Measurements from ENCODE around the gene ABHD14A. TPM values are rescaled to one million over a fixed set of nuclear protein-coding genes. Genes with fewer than 3 reads are reported as not detected.

The ABHD14A gene
- total RNA-seq, 1 donor from 2014 or later = 31.9 TPM

DNA sequence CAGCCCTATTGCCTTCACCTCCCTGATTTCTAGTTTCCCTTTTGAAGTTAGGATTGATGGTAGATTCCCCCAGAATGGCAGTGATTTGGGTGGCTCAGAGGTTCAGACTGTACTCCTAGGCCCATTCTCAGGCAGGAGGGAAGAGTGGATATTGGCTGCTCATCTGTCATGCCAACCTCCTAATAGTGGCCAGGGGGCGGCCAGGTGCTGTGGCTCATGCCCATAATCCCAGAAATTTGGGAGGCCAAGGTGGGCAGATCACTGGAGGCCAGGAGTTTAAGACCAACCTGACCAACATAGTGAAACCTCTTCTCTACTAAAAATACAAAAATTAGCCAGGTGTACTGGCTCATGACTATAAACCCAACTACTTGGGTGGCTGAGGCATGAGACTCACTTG, 44.4 kb upstream of the ABHD14A start:
- no peak for DNase-seq (ENCODE audit: extremely low spot score in 2 of 2)
- Histone ChIP-seq H3K27me3 (no peaks in the 10 kb centered on the region), H3K36me3 (peaks cover 0 to 23% of the 10 kb centered on the region in 2 donors), H3K4me1 (no peaks in the 10 kb centered on the region), H3K27ac (no peak overlapping the region), H3K4me3 (no peak overlapping the region), H3K9me3 (no peaks in the 10 kb centered on the region)
- TF ChIP-seq, protein P1, sequence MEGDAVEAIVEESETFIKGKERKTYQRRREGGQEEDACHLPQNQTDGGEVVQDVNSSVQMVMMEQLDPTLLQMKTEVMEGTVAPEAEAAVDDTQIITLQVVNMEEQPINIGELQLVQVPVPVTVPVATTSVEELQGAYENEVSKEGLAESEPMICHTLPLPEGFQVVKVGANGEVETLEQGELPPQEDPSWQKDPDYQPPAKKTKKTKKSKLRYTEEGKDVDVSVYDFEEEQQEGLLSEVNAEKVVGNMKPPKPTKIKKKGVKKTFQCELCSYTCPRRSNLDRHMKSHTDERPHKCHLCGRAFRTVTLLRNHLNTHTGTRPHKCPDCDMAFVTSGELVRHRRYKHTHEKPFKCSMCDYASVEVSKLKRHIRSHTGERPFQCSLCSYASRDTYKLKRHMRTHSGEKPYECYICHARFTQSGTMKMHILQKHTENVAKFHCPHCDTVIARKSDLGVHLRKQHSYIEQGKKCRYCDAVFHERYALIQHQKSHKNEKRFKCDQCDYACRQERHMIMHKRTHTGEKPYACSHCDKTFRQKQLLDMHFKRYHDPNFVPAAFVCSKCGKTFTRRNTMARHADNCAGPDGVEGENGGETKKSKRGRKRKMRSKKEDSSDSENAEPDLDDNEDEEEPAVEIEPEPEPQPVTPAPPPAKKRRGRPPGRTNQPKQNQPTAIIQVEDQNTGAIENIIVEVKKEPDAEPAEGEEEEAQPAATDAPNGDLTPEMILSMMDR (IDR thresholded peaks at IDR 0.05) = no peak
- intact Hi-C loops (cut with DNase I) = no loop called here

DNA sequence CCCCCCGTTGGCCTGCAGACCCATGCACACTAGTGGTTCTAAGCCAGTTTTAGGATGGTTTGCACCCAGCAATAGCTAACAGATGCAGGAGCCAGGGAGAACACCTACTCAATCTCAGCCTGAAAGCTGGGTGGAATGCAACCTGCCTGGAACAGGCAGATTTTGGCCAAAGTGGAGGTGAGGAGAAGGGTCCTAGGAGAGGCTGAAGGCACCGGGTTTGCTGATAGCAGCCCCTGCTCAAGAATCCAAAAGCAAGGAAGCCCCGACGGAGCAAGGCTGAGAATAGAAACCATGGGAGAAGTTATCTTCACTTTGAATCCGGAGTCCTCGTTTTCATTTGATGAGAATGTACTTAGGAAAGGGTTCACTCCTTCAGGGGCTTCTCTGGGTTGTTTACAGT, 43.1 kb upstream of the ABHD14A start:
- no peaks in the 10 kb centered on the region for H3K9me3 ChIP-seq
- peaks cover 0 to 36% of the 10 kb centered on the region in 2 donors for H3K36me3 ChIP-seq
- no peaks in the 10 kb centered on the region for H3K27me3 ChIP-seq
- TF ChIP-seq POLR2AphosphoS5 (IDR thresholded peaks at IDR 0.05; ENCODE audit: insufficient read depth in 1 of 2, low read depth in 1 of 2) (no peak), POLR2A (IDR thresholded peaks at IDR 0.05) (no peak)
- TF ChIP-seq, protein P1 (IDR thresholded peaks at IDR 0.05) = no peak
- no peak overlapping the region for H3K27ac ChIP-seq
- no peak for DNase-seq (ENCODE audit: extremely low spot score in 2 of 2)
- H3K4me3 ChIP-seq = no peak overlapping the region
- intact Hi-C loops (cut with DNase I) = no loop called here
- no peaks in the 10 kb centered on the region for H3K4me1 ChIP-seq

DNA sequence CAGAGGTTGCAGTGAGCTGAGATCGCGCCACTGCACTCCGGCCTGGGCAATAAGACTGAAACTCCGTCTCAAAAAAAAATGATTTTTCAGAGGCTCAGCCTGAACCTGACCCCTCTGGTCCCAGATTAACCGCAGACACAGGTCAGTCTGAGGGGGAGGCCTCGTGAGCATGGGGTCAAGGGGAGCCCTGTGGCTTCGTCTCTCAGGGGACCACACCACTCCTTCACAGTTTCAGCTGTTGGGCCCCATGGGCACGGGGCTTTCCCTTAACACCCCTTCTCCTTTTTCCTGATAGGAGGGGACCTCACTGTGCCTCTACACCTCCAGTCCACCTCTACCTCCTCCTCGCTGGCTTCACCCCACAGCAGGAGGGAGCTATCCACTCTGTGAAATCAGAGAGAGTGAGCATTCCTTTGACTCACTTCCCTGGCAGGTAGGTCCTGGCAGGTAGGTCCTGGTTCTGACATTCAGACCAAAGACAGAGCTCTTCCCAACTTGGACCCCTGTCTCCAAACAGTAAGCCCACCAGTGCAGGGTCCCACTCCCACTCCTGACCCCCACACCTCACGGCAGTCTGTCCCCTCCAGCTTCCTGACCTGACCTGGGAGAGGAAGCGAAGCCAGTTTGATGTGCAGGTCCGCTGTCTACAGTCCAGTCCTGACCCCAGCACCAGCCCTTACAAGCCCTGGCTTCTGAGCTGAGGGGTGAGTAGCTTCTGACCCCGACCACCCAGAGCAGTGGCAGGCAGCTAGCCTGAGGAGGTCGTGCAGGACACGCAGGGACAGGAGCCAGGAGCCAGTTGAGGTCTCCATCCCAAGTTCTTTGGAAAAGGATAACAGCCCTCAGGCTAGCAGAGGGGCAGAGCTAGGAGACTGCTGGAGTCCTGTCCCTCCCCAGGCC, 42.1 kb upstream of the ABHD14A start:
- Histone ChIP-seq H3K27ac (no peak overlapping the region), H3K9me3 (no peaks in the 10 kb centered on the region), H3K27me3 (no peaks in the 10 kb centered on the region), H3K4me1 (no peaks in the 10 kb centered on the region), H3K4me3 (no peak overlapping the region), H3K36me3 (peaks cover 0 to 46% of the 10 kb centered on the region in 2 donors)
- DNase-seq (ENCODE audit: extremely low spot score in 2 of 2) = peak in 1 of 2 donors; percentile 95
- TF ChIP-seq POLR2A (IDR thresholded peaks at IDR 0.05) (no peak), POLR2AphosphoS5 (IDR thresholded peaks at IDR 0.05; ENCODE audit: insufficient read depth in 1 of 2, low read depth in 1 of 2) (no peak)
- TF ChIP-seq, protein P1 (IDR thresholded peaks at IDR 0.05) = no peak
- intact Hi-C loops (cut with DNase I) = no loop called here

DNA sequence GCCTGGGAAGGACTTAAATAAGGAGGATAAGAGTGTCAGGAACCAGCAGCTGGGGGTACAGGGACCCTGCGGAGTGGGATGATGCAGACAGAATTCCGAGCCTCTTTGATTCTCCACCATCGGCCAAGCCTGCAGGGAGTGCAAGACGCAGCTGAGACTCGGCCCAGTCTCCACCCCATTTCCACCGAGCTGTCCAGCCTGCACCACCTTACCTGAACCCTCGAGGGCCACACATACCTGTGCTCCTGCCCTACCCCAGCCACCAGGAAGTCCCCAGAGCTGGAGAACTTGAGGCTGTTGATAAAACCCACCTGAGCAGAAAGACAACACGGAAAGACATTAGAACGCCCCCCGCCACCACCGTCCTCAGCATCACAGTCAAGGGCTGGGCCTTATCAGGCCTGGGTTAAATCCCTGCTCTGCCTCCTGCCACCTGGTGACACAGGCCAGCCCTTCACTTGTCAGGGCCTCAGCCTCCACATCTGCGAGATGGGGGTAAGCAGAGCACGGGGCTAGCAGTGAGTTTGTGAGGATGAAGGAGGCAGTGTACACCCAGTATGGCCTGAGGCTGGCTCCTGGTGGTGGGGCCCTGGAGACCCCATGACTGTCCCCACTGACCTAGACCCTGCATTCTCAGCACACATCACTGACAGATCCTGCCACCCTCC, 41.3 kb upstream of the ABHD14A start:
- DNase-seq (ENCODE audit: extremely low spot score in 2 of 2) = no peak
- H3K27me3 ChIP-seq = no peaks in the 10 kb centered on the region
- intact Hi-C loops (cut with DNase I) = no loop called here
- H3K4me1 ChIP-seq = no peaks in the 10 kb centered on the region
- no peak overlapping the region for H3K27ac ChIP-seq
- H3K36me3 ChIP-seq = peaks cover 0 to 50% of the 10 kb centered on the region in 2 donors
- no peaks in the 10 kb centered on the region for H3K9me3 ChIP-seq
- TF ChIP-seq, protein P1 (IDR thresholded peaks at IDR 0.05) = no peak
- no peak for TF ChIP-seq POLR2AphosphoS5 (IDR thresholded peaks at IDR 0.05; ENCODE audit: insufficient read depth in 1 of 2, low read depth in 1 of 2)
- TF ChIP-seq POLR2A (IDR thresholded peaks at IDR 0.05) = no peak
- H3K4me3 ChIP-seq = no peak overlapping the region

All from vagina (tissue), 2 donors.